Prostate gland (tissue), 2 donors: Measurements from ENCODE around the gene LBHD1. TPM values are rescaled to one million over a fixed set of nuclear protein-coding genes. Genes with fewer than 3 reads are reported as not detected.
A peak's percentile ranks its signal among the peaks of the same experiment; 100 is the strongest.

Experiments
- DNase-seq: peaks from one replicate; pipeline ENCODE4 v3.0.0-alpha.2; 2019; ENCODE audit warnings: low spot score
- H3K27ac ChIP-seq, 2 donors: fragments of 200-600 bp; sonication (generic); 2 replicates each; pipeline ENCODE4 v1.5.1; 2017 to 2019
- H3K27me3 ChIP-seq: fragments of 200-600 bp; sonication (generic); replicated peaks from 2 replicates; pipeline ENCODE4 v1.5.1; 2019; ENCODE audit not compliant: insufficient read depth
- H3K36me3 ChIP-seq, 2 donors: fragments of 200-600 bp; sonication (generic); 1 replicate in 1 of 2; 2 replicates in 1 of 2; pipeline versions ENCODE4 v1.5.1 to v1.8.1; 2017 to 2019
- H3K4me1 ChIP-seq: fragments of 200-600 bp; sonication (generic); replicated peaks from 2 replicates; pipeline ENCODE4 v1.5.1; 2019
- H3K4me3 ChIP-seq, 2 donors: fragments of 200-600 bp; sonication (generic); 2 replicates each; pipeline ENCODE4 v1.5.1; 2017 to 2019
- H3K9me3 ChIP-seq: fragments of 200-600 bp; sonication (generic); 2 replicates; pipeline ENCODE4 v1.5.1; 2017
- POLR2A ChIP-seq: fragments of 450-650 bp; IDR thresholded peaks from one replicate; pipeline ENCODE4 v1.6.1; 2016; ENCODE audit warnings: antibody characterized with exemption, mild to moderate bottlenecking
- POLR2AphosphoS5 ChIP-seq: sonication (generic); formaldehyde crosslinking; IDR thresholded peaks from one replicate; pipeline ENCODE4 v1.6.1; 2017; ENCODE audit warnings: antibody characterized with exemption
- whole genome bisulfite sequencing: methylation state at CpG from one replicate; pipeline ENCODE4 v1.1.5; 2018; 5-methylcytosine and 5-hydroxymethylcytosine counted together
- intact Hi-C: fragments of 100-400 bp; cut with DNase I; formaldehyde crosslinking; loops from one replicate; pipeline ENCODE4 v1.14.2; 2022
- total RNA-seq, 2 donors: library from RNA; depleted of rRNA; stranded (reverse); fragments of >200 nt; gene quantifications; one replicate each; pipeline ENCODE4 v1.1.0, GENCODE V29; 2016
- TF ChIP-seq, protein P1 (sequence below), 4 experiments: fragments of 200-600 bp in 2 of 4; fragments of 450-650 bp in 2 of 4; sonication (generic) in 2 of 4; IDR thresholded peaks; 1 replicate in 3 of 4; 2 replicates in 1 of 4; pipeline ENCODE4 v1.5.1; 2016 to 2019; ENCODE audit warnings: antibody characterized with exemption in 4 of 4, mild to moderate bottlenecking in 2 of 4, moderate library complexity in 2 of 4

The LBHD1 gene
- total RNA-seq, 2 donors from 2014 or later, result 7.1 to 10.2 TPM

DNA sequence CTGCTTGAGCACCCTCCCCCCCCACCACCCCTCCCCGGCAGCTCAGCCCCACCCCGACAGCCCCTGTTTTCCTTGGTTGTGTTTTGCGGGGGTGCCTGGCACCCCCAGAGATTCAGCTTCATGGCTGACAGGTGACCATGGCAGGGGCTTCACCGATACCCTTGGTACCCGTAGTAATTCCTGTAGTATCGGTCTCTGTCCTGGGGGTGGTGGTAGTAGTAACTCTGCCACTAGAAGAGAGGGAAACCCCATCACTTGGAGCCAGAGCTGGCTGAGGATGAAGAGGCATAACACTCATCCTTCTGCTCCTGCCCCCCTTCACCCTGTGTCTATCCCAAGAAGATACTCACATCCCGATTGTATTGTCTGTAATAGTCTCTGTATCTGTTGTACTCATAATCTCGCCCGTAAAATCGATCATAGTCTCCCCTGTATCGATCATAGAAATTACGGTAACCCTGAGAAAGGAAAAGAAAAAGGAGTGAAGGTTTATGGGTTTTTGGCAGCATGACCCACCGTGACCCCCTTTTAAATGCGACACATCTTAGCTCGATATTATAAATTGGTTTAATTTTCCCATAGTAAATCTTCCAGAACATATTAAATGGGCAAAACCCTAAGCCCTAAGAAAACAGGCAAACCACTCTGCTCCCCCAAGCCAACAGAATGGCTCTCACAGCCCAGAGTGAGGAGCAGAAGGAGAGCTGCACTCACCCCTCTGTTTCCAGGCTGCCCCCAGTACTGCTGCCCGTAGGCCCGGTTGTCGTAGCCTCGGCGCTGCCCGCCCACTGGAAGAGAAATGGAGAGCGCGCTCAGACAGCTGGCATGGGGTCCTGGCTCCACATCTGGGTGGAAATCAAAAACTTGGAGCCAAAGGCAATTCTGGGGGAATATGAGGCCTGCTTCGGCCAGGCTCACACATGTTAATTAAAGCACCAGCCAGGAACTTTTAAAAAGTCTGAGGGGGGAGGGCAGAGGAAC is 43.4 kb upstream of the LBHD1 start:
- 90% methylated on average over 24 of the region's 24 CpGs for WGBS
- Histone ChIP-seq H3K4me3 (no peak overlapping the region), H3K27ac (peak overlapping the region in 1 of 2 donors; percentile 69), H3K36me3 (peaks cover 15% of the 10 kb centered on the region in 2 donors), H3K27me3 (no peaks in the 10 kb centered on the region), H3K4me1 (peaks cover 8% of the 10 kb centered on the region), H3K9me3 (no peaks in the 10 kb centered on the region)
- intact Hi-C loops, result no loop called here
- no peak for DNase-seq
- TF ChIP-seq POLR2AphosphoS5, result no peak
- TF ChIP-seq, protein P1, sequence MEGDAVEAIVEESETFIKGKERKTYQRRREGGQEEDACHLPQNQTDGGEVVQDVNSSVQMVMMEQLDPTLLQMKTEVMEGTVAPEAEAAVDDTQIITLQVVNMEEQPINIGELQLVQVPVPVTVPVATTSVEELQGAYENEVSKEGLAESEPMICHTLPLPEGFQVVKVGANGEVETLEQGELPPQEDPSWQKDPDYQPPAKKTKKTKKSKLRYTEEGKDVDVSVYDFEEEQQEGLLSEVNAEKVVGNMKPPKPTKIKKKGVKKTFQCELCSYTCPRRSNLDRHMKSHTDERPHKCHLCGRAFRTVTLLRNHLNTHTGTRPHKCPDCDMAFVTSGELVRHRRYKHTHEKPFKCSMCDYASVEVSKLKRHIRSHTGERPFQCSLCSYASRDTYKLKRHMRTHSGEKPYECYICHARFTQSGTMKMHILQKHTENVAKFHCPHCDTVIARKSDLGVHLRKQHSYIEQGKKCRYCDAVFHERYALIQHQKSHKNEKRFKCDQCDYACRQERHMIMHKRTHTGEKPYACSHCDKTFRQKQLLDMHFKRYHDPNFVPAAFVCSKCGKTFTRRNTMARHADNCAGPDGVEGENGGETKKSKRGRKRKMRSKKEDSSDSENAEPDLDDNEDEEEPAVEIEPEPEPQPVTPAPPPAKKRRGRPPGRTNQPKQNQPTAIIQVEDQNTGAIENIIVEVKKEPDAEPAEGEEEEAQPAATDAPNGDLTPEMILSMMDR (IDR thresholded peaks at IDR 0.05), result no peak
- TF ChIP-seq POLR2A, result no peak

DNA sequence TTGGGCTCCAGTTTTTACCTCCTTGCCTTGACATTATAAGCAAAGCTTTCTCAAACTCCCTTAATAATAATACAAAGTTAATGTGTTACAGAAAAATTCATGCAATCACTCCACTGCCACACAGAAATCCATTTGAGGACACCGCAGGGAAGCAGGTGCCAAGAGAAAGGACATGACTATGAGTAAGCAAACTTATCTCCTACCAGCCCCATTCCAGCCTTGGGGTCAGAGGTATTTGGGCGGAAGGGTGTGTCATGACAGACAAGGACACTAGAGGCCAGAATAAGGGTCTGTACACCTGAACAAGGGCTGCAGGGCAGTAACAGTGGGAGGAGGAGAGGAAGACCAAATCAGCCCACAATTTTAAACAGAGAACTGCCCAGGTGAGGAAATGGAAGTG is 41.3 kb upstream of the LBHD1 start:
- Histone ChIP-seq H3K9me3 (no peaks in the 10 kb centered on the region), H3K4me3 (no peak overlapping the region), H3K27ac (peak overlapping the region in 1 of 2 donors; percentile 15), H3K27me3 (no peaks in the 10 kb centered on the region), H3K36me3 (peaks cover 9 to 15% of the 10 kb centered on the region in 2 donors), H3K4me1 (peaks cover 15% of the 10 kb centered on the region)
- intact Hi-C loops, result no loop called here
- WGBS, result 88% methylated on average over 2 of the region's 2 CpGs
- TF ChIP-seq POLR2AphosphoS5, result no peak
- TF ChIP-seq, protein P1 (IDR thresholded peaks at IDR 0.05), result no peak
- TF ChIP-seq POLR2A, result no peak
- DNase-seq, result no peak

DNA sequence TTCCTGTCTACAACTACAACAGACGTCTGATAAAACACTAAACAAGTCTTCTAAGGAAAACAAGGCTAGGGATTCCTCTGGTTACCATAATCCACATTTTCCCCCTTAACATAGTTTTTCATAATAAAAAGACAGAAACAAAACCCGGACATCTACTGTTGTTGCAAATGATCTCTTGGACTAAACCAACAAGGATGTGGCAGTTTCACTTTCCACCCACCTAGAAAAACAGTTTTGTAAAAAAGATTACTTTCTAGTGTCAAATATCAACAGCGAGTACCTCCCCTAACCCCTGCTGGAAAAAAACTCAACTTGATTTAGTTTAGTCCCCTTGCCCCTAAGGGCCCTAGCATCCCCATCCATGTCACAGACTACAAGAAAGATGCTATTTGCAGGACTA is 40.8 kb upstream of the LBHD1 start:
- no peaks in the 10 kb centered on the region for H3K9me3 ChIP-seq
- TF ChIP-seq, protein P1 (IDR thresholded peaks at IDR 0.05), result no peak
- TF ChIP-seq POLR2A (no peak), POLR2AphosphoS5 (no peak)
- intact Hi-C loops, result no loop called here
- H3K4me3 ChIP-seq, result no peak overlapping the region
- peaks cover 16% of the 10 kb centered on the region for H3K4me1 ChIP-seq
- WGBS, result 49% methylated on average over 3 of the region's 3 CpGs
- DNase-seq, result no peak
- H3K27ac ChIP-seq, result peak overlapping the region in 1 of 2 donors; percentile 27
- no peaks in the 10 kb centered on the region for H3K27me3 ChIP-seq
- peaks cover 9 to 15% of the 10 kb centered on the region in 2 donors for H3K36me3 ChIP-seq

DNA sequence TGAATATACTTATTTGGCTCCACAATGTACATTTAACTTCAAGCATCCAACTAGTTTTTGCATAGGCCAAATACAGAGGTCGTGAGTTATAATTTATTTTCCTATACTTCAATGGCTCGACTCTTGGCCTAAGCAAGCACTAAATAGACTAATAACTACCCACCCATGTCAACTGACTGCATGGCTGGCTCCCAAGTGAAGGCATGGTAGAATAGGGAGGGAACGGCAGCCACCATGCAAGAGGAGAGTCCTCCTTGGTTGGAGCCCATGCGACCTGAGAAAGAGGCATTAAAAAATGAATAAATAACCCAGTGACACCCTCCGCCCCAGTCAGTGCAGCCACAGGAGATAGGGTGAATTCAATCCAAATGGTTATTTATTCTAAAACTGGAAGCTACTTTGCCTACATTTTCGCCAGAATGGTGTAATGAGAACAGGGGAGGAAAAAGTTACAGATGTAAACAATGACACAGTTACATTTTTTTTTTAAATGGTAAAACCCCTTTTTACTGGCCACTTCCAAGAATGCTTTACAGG is 40.3 kb upstream of the LBHD1 start:
- H3K4me3 ChIP-seq, result no peak overlapping the region
- WGBS, result 72% methylated on average over 6 of the region's 6 CpGs
- peak overlapping the region in 1 of 2 donors; percentile 27 for H3K27ac ChIP-seq
- intact Hi-C loops, result no loop called here
- TF ChIP-seq POLR2AphosphoS5 (no peak), POLR2A (no peak)
- peaks cover 16% of the 10 kb centered on the region for H3K4me1 ChIP-seq
- H3K9me3 ChIP-seq, result no peaks in the 10 kb centered on the region
- DNase-seq, result no peak
- H3K36me3 ChIP-seq, result peaks cover 9 to 15% of the 10 kb centered on the region in 2 donors
- H3K27me3 ChIP-seq, result no peaks in the 10 kb centered on the region

DNA sequence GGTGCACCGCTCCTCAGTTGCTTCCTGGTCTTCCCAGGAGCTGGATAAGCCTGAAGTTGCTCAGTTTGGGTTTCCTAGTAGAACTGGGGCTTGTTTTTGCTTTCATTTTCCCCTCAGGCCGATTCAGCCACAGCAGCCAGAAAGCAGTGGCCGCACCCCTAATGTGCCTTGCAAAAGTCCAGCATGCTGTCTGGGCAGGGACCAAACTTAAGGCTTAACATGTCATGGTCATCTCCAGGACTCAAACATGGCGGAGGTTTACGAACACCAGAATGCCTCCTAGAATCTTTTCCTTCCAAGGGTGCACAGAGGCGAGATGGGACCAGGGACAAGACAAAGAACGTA is 37.9 kb upstream of the LBHD1 start:
- H3K4me1 ChIP-seq, result peaks cover 14% of the 10 kb centered on the region
- no peaks in the 10 kb centered on the region for H3K27me3 ChIP-seq
- no peak for DNase-seq
- WGBS, result 67% methylated on average over 7 of the region's 7 CpGs
- H3K27ac ChIP-seq, result peak overlapping the region; percentile 94 to 96
- H3K9me3 ChIP-seq, result no peaks in the 10 kb centered on the region
- intact Hi-C loops, result no loop called here
- H3K36me3 ChIP-seq, result peaks cover 0 to 10% of the 10 kb centered on the region in 2 donors
- peak overlapping the region; percentile 35 to 50 for H3K4me3 ChIP-seq
- TF ChIP-seq, protein P1 (IDR thresholded peaks at IDR 0.05), result no peak
- no peak for TF ChIP-seq POLR2A
- TF ChIP-seq POLR2AphosphoS5, result no peak
